Esophagus squamous epithelium (tissue), 4 donors: ENCODE results near the gene HOXA4.

Experiments
- POLR2A ChIP-seq, 4 donors: fragments of 450-650 bp; IDR thresholded peaks; one replicate each; pipeline ENCODE4 v1.6.1; 2017; ENCODE audit warnings: antibody characterized with exemption in 4 of 4, mild to moderate bottlenecking in 4 of 4, moderate library complexity in 3 of 4
- TF ChIP-seq, protein P1 (sequence below), 6 experiments: fragments of 450-650 bp in 4 of 6; fragments of 200-600 bp in 2 of 6; sonication (generic) in 2 of 6; IDR thresholded peaks; one replicate each; pipeline ENCODE4 v1.5.1; 2016 to 2019; ENCODE audit warnings: antibody characterized with exemption in 6 of 6, mild to moderate bottlenecking in 4 of 6, moderate library complexity in 4 of 6

DNA sequence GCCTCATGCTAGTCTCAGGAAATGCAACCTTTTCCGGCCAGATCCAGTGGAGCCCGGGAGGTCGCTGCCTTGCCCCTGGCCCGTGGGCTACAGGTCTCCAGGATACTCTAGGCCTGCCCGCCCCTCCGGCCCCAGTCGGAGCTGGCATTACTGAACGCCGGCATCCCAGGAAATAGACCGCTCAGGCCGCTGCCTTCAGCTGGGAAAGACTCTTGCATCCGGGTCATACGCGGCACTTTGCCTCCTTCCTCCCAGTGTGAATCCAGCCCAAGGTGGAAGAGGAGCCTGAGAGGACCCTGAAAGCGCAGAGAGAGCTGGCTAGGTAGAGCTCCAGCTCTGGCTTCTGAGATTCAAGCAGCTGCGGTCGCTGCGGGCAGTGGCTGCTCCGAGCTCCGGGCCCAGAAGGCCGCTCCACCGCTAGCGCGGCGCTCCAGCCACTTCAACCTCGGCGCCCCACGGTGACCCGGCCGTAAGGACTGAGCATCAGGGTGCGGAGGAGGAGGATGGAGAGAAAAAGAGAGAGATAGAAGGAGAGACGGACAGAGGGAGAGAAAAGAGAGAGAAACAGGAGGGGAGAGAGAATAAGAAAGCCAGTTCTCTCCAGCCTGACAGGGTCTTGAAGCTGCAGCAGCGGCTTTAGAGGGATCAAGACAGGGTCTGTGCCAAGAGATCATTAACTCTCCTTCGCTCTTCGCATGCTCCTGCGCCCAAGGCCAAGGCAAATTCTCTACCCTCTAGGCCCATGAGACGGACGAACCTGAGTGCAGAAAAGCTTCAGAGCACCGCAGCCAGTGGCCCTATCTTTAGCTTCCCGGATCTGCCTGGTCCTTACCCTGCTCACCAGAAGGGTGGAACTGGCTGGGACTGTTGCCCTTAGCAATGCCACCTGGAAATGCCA lies 45.3 kb upstream of the HOXA4 start:
- TF ChIP-seq, protein P1, sequence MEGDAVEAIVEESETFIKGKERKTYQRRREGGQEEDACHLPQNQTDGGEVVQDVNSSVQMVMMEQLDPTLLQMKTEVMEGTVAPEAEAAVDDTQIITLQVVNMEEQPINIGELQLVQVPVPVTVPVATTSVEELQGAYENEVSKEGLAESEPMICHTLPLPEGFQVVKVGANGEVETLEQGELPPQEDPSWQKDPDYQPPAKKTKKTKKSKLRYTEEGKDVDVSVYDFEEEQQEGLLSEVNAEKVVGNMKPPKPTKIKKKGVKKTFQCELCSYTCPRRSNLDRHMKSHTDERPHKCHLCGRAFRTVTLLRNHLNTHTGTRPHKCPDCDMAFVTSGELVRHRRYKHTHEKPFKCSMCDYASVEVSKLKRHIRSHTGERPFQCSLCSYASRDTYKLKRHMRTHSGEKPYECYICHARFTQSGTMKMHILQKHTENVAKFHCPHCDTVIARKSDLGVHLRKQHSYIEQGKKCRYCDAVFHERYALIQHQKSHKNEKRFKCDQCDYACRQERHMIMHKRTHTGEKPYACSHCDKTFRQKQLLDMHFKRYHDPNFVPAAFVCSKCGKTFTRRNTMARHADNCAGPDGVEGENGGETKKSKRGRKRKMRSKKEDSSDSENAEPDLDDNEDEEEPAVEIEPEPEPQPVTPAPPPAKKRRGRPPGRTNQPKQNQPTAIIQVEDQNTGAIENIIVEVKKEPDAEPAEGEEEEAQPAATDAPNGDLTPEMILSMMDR (IDR thresholded peaks at IDR 0.05) = no peak
- TF ChIP-seq POLR2A (IDR thresholded peaks at IDR 0.05) = no peak
